ENCODE data around the gene ABCB9. TPM values are rescaled to one million over a fixed set of nuclear protein-coding genes. Genes with fewer than 3 reads are reported as not detected.

ABCB9 gene
- total and polyA plus RNA-seq, 2 experiments from 2014 or later, result 1.2 to 7.0 TPM

DNA sequence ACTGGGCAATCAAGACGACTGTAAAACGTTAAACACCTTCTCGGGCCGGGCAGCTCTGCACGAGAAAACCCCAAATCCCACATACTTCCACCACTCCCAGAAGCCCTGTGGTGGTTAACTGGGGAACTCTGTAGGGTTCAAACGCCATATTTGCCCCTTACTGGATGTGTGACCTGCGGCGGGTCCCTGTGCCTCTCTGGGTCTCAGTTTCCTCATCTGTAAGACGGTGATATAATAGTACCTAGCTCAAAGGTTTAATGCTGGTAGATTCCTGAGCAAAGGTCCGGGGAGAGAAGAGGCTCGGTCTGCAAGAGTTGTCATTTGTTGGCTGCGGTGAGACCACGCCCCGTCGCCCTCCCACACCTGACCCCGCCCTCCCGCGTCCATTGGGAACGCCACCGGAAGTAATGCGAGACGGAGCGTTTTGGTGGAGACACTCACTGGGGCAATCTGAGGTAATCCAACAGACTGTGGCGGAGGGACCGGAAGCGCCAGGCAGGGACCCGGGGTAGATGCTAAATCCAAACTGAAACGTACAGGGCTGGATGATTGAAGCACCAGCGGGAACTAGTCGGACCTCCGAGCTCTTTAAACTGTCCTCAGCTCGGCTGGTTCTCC, 8.1 kb upstream of the ABCB9 start (continued):
- TF ChIP-seq, protein P1, sequence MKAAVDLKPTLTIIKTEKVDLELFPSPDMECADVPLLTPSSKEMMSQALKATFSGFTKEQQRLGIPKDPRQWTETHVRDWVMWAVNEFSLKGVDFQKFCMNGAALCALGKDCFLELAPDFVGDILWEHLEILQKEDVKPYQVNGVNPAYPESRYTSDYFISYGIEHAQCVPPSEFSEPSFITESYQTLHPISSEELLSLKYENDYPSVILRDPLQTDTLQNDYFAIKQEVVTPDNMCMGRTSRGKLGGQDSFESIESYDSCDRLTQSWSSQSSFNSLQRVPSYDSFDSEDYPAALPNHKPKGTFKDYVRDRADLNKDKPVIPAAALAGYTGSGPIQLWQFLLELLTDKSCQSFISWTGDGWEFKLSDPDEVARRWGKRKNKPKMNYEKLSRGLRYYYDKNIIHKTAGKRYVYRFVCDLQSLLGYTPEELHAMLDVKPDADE (IDR thresholded peaks at IDR 0.05), result peak; percentile 77
- TF ChIP-seq, protein P2, sequence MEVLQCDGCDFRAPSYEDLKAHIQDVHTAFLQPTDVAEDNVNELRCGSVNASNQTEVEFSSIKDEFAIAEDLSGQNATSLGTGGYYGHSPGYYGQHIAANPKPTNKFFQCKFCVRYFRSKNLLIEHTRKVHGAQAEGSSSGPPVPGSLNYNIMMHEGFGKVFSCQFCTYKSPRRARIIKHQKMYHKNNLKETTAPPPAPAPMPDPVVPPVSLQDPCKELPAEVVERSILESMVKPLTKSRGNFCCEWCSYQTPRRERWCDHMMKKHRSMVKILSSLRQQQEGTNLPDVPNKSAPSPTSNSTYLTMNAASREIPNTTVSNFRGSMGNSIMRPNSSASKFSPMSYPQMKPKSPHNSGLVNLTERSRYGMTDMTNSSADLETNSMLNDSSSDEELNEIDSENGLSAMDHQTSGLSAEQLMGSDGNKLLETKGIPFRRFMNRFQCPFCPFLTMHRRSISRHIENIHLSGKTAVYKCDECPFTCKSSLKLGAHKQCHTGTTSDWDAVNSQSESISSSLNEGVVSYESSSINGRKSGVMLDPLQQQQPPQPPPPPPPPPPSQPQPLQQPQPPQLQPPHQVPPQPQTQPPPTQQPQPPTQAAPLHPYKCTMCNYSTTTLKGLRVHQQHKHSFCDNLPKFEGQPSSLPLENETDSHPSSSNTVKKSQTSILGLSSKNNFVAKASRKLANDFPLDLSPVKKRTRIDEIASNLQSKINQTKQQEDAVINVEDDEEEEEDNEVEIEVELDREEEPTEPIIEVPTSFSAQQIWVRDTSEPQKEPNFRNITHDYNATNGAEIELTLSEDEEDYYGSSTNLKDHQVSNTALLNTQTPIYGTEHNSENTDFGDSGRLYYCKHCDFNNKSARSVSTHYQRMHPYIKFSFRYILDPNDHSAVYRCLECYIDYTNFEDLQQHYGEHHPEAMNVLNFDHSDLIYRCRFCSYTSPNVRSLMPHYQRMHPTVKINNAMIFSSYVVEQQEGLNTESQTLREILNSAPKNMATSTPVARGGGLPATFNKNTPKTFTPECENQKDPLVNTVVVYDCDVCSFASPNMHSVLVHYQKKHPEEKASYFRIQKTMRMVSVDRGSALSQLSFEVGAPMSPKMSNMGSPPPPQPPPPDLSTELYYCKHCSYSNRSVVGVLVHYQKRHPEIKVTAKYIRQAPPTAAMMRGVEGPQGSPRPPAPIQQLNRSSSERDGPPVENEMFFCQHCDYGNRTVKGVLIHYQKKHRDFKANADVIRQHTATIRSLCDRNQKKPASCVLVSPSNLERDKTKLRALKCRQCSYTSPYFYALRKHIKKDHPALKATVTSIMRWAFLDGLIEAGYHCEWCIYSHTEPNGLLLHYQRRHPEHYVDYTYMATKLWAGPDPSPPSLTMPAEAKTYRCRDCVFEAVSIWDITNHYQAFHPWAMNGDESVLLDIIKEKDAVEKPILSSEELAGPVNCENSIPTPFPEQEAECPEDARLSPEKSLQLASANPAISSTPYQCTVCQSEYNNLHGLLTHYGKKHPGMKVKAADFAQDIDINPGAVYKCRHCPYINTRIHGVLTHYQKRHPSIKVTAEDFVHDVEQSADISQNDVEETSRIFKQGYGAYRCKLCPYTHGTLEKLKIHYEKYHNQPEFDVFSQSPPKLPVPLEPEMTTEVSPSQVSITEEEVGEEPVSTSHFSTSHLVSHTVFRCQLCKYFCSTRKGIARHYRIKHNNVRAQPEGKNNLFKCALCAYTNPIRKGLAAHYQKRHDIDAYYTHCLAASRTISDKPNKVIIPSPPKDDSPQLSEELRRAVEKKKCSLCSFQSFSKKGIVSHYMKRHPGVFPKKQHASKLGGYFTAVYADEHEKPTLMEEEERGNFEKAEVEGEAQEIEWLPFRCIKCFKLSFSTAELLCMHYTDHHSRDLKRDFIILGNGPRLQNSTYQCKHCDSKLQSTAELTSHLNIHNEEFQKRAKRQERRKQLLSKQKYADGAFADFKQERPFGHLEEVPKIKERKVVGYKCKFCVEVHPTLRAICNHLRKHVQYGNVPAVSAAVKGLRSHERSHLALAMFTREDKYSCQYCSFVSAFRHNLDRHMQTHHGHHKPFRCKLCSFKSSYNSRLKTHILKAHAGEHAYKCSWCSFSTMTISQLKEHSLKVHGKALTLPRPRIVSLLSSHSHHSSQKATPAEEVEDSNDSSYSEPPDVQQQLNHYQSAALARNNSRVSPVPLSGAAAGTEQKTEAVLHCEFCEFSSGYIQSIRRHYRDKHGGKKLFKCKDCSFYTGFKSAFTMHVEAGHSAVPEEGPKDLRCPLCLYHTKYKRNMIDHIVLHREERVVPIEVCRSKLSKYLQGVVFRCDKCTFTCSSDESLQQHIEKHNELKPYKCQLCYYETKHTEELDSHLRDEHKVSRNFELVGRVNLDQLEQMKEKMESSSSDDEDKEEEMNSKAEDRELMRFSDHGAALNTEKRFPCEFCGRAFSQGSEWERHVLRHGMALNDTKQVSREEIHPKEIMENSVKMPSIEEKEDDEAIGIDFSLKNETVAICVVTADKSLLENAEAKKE (CRISPR knock-in tag; IDR thresholded peaks at IDR 0.05), result no peak
- TF ChIP-seq NANOG (IDR thresholded peaks at IDR 0.05; ENCODE audit: borderline replicate concordance) (no peak), CREB1 (CRISPR knock-in tag; IDR thresholded peaks at IDR 0.05; ENCODE audit: low read depth) (peak; percentile 59), ZNF114 (CRISPR knock-in tag; IDR thresholded peaks at IDR 0.05) (no peak)

DNA sequence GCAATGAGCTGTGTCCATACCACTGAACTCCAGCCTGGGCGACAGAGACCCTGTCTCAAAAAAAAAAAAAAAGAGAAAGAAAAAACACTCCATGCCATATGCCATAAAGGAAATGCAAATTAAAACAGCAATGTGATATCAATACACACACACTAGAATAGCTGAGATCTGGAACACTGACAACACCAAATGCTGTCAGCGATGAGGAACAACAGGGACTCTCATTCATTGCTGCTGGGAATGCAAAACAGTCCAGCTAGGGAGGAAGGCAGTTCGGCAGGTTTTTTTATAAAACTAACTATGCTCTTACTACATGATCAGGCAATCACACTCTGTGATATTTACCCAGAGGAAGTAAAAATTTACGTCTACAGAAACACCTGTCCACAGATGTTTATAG, 3.4 kb upstream of the ABCB9 start:
- H3K27ac ChIP-seq (ENCODE audit: low read depth), result no peak overlapping the region
- Mint-ChIP-seq H3K27ac (no peak overlapping the region), H3K27me3 (ENCODE audit: insufficient read depth, low read depth, poor library complexity) (peaks cover 19% of the 10 kb centered on the region), H3K36me3 (ENCODE audit: low read depth) (no peaks in the 10 kb centered on the region), H3K9me3 (no peaks in the 10 kb centered on the region), H3K4me1 (peaks cover 9% of the 10 kb centered on the region), H3K4me3 (no peak overlapping the region)
- no peaks in the 10 kb centered on the region for H3K79me2 ChIP-seq (replicated peaks; ENCODE audit: insufficient read depth)
- no peak overlapping the region for H3K4me3 ChIP-seq
- no peaks in the 10 kb centered on the region for H3K27me3 ChIP-seq (ENCODE audit: insufficient read depth)
- H2AFZ ChIP-seq, result no peak overlapping the region
- H4K20me1 ChIP-seq (replicated peaks; ENCODE audit: insufficient read depth), result no peaks in the 10 kb centered on the region
- no peak overlapping the region for H3K4me2 ChIP-seq
- H3K36me3 ChIP-seq (ENCODE audit: insufficient read depth), result no peaks in the 10 kb centered on the region
- H3K9me2 ChIP-seq (ENCODE audit: insufficient read depth), result no peaks in the 10 kb centered on the region
- DNase-seq (ENCODE audit: low spot score), result no peak
- H3K4me1 ChIP-seq (ENCODE audit: insufficient read depth), result peaks cover 5% of the 10 kb centered on the region
- ATAC-seq, result no peak
- no peaks in the 10 kb centered on the region for H3F3A ChIP-seq (replicated peaks; ENCODE audit: low read depth)
- TF ChIP-seq, protein P1 (IDR thresholded peaks at IDR 0.05), result no peak
- no peak for TF ChIP-seq ZNF331 (CRISPR knock-in tag; IDR thresholded peaks at IDR 0.05; ENCODE audit: low read depth)
- TF ChIP-seq, protein P3, sequence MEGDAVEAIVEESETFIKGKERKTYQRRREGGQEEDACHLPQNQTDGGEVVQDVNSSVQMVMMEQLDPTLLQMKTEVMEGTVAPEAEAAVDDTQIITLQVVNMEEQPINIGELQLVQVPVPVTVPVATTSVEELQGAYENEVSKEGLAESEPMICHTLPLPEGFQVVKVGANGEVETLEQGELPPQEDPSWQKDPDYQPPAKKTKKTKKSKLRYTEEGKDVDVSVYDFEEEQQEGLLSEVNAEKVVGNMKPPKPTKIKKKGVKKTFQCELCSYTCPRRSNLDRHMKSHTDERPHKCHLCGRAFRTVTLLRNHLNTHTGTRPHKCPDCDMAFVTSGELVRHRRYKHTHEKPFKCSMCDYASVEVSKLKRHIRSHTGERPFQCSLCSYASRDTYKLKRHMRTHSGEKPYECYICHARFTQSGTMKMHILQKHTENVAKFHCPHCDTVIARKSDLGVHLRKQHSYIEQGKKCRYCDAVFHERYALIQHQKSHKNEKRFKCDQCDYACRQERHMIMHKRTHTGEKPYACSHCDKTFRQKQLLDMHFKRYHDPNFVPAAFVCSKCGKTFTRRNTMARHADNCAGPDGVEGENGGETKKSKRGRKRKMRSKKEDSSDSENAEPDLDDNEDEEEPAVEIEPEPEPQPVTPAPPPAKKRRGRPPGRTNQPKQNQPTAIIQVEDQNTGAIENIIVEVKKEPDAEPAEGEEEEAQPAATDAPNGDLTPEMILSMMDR (conservative IDR thresholded peaks at IDR 0.05; ENCODE audit: low read depth in 2 of 2), result no peak
